Activated CD4-positive, alpha-beta T cell treated with anti-CD3 and anti-CD28 coated beads, Interleukin-2, amount 10 ng/mL, durations not matched to agents 7 days and 5 days (primary cell): ENCODE data around the gene DYNC1H1. TPM values are rescaled to one million over a fixed set of nuclear protein-coding genes. Genes with fewer than 3 reads are reported as not detected.

Experiments
- CTCF ChIA-PET: fragments of 350-600 bp; sonication (Branson Sonifier 250); formaldehyde crosslinking; loops from one replicate; lab custom pipeline; 2021; ENCODE audit warnings: antibody characterized with exemption; lab: Charles Lee
- POLR2A ChIA-PET: fragments of 350-600 bp; sonication (Branson Sonifier 250); formaldehyde crosslinking; loops from one replicate; lab custom pipeline; 2021; ENCODE audit warnings: antibody characterized with exemption; lab: Charles Lee
- DNase-seq: peaks from one replicate; pipeline ENCODE4 v3.0.0-alpha.2; 2020
- H3K27ac Mint-ChIP-seq: one replicate; pipeline ENCODE4 v1.8.0; 2021; ENCODE audit warnings: mild to moderate bottlenecking, moderate library complexity, mixed read lengths
- H3K27me3 Mint-ChIP-seq: one replicate; pipeline ENCODE4 v1.8.0; 2021; ENCODE audit warnings: mixed read lengths
- H3K36me3 Mint-ChIP-seq: one replicate; pipeline ENCODE4 v1.8.0; 2021; ENCODE audit warnings: low read depth, mixed read lengths
- H3K4me1 Mint-ChIP-seq: one replicate; pipeline ENCODE4 v1.8.0; 2021; ENCODE audit warnings: mixed read lengths
- H3K4me3 Mint-ChIP-seq: one replicate; pipeline ENCODE4 v1.8.0; 2021; ENCODE audit warnings: mild to moderate bottlenecking, moderate library complexity, mixed read lengths
- H3K9me3 Mint-ChIP-seq: one replicate; pipeline ENCODE4 v1.8.0; 2021; ENCODE audit warnings: mixed read lengths
- total RNA-seq, 2 experiments: library from RNA; stranded (reverse); gene quantifications; one replicate each; pipeline ENCODE4 v1.2.3, GENCODE V29; 2021

The DYNC1H1 gene
- total RNA-seq, 2 experiments from 2014 or later: 262 to 264 TPM

DNA sequence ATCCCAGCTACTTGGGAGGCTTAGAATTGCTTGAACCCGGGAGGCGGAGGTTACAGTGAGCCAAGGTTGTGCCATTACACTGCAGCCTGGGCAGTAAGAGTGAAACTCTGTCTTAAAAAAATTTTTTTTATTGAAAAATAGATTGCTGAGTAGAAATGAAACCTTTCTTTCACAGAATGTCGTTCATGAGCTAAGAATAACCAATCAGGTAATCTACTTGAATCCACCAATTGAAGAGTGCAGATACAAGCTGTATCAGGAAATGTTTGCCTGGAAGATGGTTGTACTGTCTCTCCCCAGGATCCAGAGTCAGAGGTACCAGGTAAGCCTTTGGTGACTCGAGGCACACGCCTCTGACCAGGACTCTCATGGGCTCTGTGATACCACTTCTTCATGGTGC, 27.0 kb downstream of the DYNC1H1 start:
- Mint-ChIP-seq H3K4me1 (peaks cover 3% of the 10 kb centered on the region), H3K4me3 (no peak overlapping the region), H3K9me3 (no peaks in the 10 kb centered on the region), H3K27me3 (no peaks in the 10 kb centered on the region), H3K27ac (no peak overlapping the region), H3K36me3 (peaks cover 60% of the 10 kb centered on the region)
- ChIA-PET POLR2A (no interaction called here), CTCF (interaction anchor here (0.6 to 1.1 kb wide), 2 partner anchors 61 to 182 kb away, joined by 3 to 6 read pairs; no protein-coding TSS in a partner anchor)
- no peak for DNase-seq

- Mint-ChIP-seq H3K27ac (peak overlapping the region; percentile 27), H3K4me3 (no peak overlapping the region), H3K36me3 (peaks cover 63% of the 10 kb centered on the region), H3K4me1 (peaks cover 3% of the 10 kb centered on the region), H3K27me3 (no peaks in the 10 kb centered on the region), H3K9me3 (no peaks in the 10 kb centered on the region)
- POLR2A ChIA-PET: interaction anchor here (0.6 kb wide), 1 partner anchor 1652 kb away, joined by 3 read pairs; no protein-coding TSS in a partner anchor
- no peak for DNase-seq
- CTCF ChIA-PET: interaction anchor here (0.6 to 1.2 kb wide), 3 partner anchors 132 to 329 kb away, joined by 3 to 4 read pairs (median 3); no protein-coding TSS in a partner anchor
These were observed 28.3 kb downstream of the DYNC1H1 start for GRCh38 chr14:101992708-101993107.

GRCh38 chr14:101997429-101998336, 33.3 kb downstream of the DYNC1H1 start:
- POLR2A ChIA-PET: no interaction called here
- CTCF ChIA-PET: no interaction called here
- Mint-ChIP-seq H3K4me3 (no peak overlapping the region), H3K36me3 (peaks cover 62% of the 10 kb centered on the region), H3K9me3 (no peaks in the 10 kb centered on the region), H3K4me1 (no peaks in the 10 kb centered on the region), H3K27ac (no peak overlapping the region), H3K27me3 (no peaks in the 10 kb centered on the region)
- no peak for DNase-seq

DNA sequence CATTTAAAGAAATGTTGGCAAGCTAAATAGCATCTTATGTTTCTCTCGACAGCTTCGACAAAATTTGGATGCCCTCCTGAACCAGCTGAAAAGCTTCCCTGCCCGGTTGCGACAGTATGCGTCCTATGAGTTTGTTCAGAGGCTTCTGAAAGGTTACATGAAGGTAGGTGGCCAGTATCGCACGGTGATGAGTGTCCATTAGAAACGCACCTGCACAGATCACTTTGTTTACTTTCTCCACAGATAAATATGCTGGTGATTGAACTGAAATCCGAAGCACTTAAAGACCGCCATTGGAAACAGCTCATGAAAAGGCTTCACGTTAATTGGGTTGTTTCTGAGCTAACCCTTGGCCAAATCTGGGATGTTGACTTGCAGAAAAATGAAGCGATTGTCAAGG, 36.5 kb downstream of the DYNC1H1 start:
- Mint-ChIP-seq H3K4me1 (no peaks in the 10 kb centered on the region), H3K9me3 (no peaks in the 10 kb centered on the region), H3K4me3 (no peak overlapping the region), H3K27ac (no peak overlapping the region), H3K36me3 (peaks cover 55% of the 10 kb centered on the region), H3K27me3 (no peaks in the 10 kb centered on the region)
- no peak for DNase-seq
- ChIA-PET POLR2A (no interaction called here), CTCF (interaction anchor here (0.5 to 1.2 kb wide), 3 partner anchors 11 to 177 kb away, joined by 3 to 6 read pairs (median 3); no protein-coding TSS in a partner anchor)

DNA sequence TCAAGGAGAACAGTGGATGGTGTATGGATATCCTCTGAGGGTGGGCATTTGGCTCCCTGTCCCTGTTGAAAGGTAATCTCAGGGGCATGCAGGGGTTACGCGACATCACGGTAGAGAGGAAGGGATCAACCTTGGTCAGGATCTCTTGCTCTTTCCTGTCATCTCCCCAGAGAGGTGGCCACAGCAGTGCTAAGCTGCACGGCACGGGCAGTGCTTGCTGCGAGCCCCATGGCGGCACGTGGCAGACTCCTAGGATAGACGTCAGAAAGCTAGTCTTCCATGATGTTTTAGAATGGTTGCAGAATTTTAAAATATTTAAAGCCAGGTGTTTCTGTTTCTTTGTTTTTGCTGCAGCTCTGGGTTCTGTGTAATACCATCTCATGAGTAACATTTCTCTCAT, 41.0 kb downstream of the DYNC1H1 start:
- H3K36me3 Mint-ChIP-seq: peaks cover 72% of the 10 kb centered on the region
- POLR2A ChIA-PET: no interaction called here
- no peaks in the 10 kb centered on the region for H3K27me3 Mint-ChIP-seq
- DNase-seq: no peak
- no peak overlapping the region for H3K27ac Mint-ChIP-seq
- H3K9me3 Mint-ChIP-seq: no peaks in the 10 kb centered on the region
- CTCF ChIA-PET: no interaction called here
- no peaks in the 10 kb centered on the region for H3K4me1 Mint-ChIP-seq
- no peak overlapping the region for H3K4me3 Mint-ChIP-seq

DNA sequence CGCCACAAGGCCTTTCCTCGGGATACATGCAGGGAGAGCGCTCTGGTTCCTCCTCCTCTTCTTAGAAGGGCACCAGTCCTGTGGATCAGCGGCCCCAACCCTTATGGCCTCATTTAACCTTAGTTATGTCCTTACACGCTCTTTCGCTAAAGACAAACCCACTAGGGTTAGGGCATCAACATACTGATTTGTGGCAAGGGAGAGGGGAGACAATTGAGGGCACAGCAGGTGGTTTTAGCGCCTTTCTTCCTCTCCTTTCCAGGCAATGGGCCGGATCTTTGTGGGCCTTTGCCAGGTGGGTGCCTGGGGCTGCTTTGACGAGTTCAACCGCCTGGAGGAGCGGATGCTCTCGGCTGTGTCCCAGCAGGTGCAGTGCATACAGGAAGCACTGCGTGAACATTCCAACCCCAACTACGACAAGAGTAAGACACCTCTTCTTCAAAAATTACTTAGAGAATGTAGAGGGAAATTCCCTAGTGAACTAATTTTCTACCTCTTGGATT, 43.6 kb downstream of the DYNC1H1 start:
- no peak overlapping the region for H3K4me3 Mint-ChIP-seq
- CTCF ChIA-PET: no interaction called here
- POLR2A ChIA-PET: no interaction called here

GRCh38 chr14:102008891-102009290, 44.5 kb downstream of the DYNC1H1 start:
- ChIA-PET CTCF (no interaction called here), POLR2A (no interaction called here)
- peaks cover 83% of the 10 kb centered on the region for H3K36me3 Mint-ChIP-seq
- no peak overlapping the region for H3K4me3 Mint-ChIP-seq
- no peaks in the 10 kb centered on the region for H3K27me3 Mint-ChIP-seq
- H3K9me3 Mint-ChIP-seq: no peaks in the 10 kb centered on the region
- H3K27ac Mint-ChIP-seq: no peak overlapping the region
- DNase-seq: no peak
- H3K4me1 Mint-ChIP-seq: no peaks in the 10 kb centered on the region

More for the DNA sequence above, 43.6 kb downstream of the DYNC1H1 start:
- Mint-ChIP-seq H3K4me1 (no peaks in the 10 kb centered on the region), H3K36me3 (peaks cover 77% of the 10 kb centered on the region), H3K27me3 (no peaks in the 10 kb centered on the region), H3K9me3 (no peaks in the 10 kb centered on the region), H3K27ac (no peak overlapping the region)
- no peak for DNase-seq

- DNase-seq: no peak
- no peaks in the 10 kb centered on the region for H3K4me1 Mint-ChIP-seq
- H3K4me3 Mint-ChIP-seq: no peak overlapping the region
- no peaks in the 10 kb centered on the region for H3K27me3 Mint-ChIP-seq
- peaks cover 88% of the 10 kb centered on the region for H3K36me3 Mint-ChIP-seq
- ChIA-PET POLR2A (no interaction called here), CTCF (interaction anchor here (0.6 kb wide), 3 partner anchors 19 to 66 kb away, joined by 3 read pairs; no protein-coding TSS in a partner anchor)
- H3K27ac Mint-ChIP-seq: no peak overlapping the region
- no peaks in the 10 kb centered on the region for H3K9me3 Mint-ChIP-seq
These were observed 47.3 kb downstream of the DYNC1H1 start for GRCh38 chr14:102011631-102012030.

- CTCF ChIA-PET: interaction anchor here (0.7 kb wide), 2 partner anchors 9 to 11 kb away, joined by 3 read pairs; no protein-coding TSS in a partner anchor
These were observed 48.0 kb downstream of the DYNC1H1 start for GRCh38 chr14:102012336-102012735.

GRCh38 chr14:102013669-102014200, 49.4 kb downstream of the DYNC1H1 start:
- H3K27me3 Mint-ChIP-seq: no peaks in the 10 kb centered on the region
- no peak overlapping the region for H3K4me3 Mint-ChIP-seq
- CTCF ChIA-PET: interaction anchor here (1.5 kb wide), 1 partner anchor 16 kb away, joined by 3 read pairs; no protein-coding TSS in a partner anchor
- no peak overlapping the region for H3K27ac Mint-ChIP-seq
- POLR2A ChIA-PET: no interaction called here
- DNase-seq: no peak
- H3K36me3 Mint-ChIP-seq: peaks cover 85% of the 10 kb centered on the region
- H3K9me3 Mint-ChIP-seq: no peaks in the 10 kb centered on the region
- H3K4me1 Mint-ChIP-seq: peaks cover 6% of the 10 kb centered on the region

More at GRCh38 chr14:102012336-102012735, 48.0 kb downstream of the DYNC1H1 start:
- Mint-ChIP-seq H3K27ac (no peak overlapping the region), H3K4me1 (no peaks in the 10 kb centered on the region), H3K36me3 (peaks cover 86% of the 10 kb centered on the region), H3K4me3 (no peak overlapping the region), H3K27me3 (no peaks in the 10 kb centered on the region), H3K9me3 (no peaks in the 10 kb centered on the region)
- DNase-seq: no peak
- POLR2A ChIA-PET: interaction anchor here (0.7 kb wide), 1 partner anchor 21 kb away, joined by 3 read pairs; no protein-coding TSS in a partner anchor

GRCh38 chr14:102015045-102015685, 50.8 kb downstream of the DYNC1H1 start:
- CTCF ChIA-PET: interaction anchor here (0.5 to 1.3 kb wide), 3 partner anchors 13 to 1650 kb away, joined by 3 to 4 read pairs (median 3); no protein-coding TSS in a partner anchor
- no peak for DNase-seq
- Mint-ChIP-seq H3K9me3 (no peaks in the 10 kb centered on the region), H3K4me3 (no peak overlapping the region), H3K36me3 (peaks cover 82% of the 10 kb centered on the region), H3K27ac (no peak overlapping the region), H3K27me3 (no peaks in the 10 kb centered on the region), H3K4me1 (peaks cover 18% of the 10 kb centered on the region)
- POLR2A ChIA-PET: no interaction called here

DNA sequence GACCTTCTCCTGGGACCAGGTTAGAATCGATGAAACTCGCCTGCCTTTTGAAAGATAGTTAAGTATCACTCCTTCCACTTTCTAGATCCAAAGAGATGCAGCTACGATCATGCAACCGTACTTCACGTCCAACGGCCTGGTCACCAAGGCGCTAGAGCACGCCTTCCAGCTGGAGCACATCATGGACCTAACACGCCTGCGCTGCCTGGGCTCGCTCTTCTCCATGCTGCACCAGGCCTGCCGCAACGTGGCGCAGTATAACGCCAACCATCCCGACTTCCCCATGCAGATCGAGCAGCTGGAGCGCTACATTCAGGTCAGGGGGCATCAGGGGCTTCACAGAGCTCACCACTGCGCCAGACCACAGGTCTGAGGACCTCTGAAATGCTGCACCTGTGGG, 51.4 kb downstream of the DYNC1H1 start:
- Mint-ChIP-seq H3K27me3 (no peaks in the 10 kb centered on the region), H3K4me1 (peaks cover 24% of the 10 kb centered on the region), H3K27ac (no peak overlapping the region), H3K9me3 (no peaks in the 10 kb centered on the region), H3K36me3 (peaks cover 83% of the 10 kb centered on the region), H3K4me3 (no peak overlapping the region)
- no peak for DNase-seq
- POLR2A ChIA-PET: no interaction called here
- CTCF ChIA-PET: interaction anchor here (0.5 to 1.3 kb wide), 4 partner anchors 12 to 1649 kb away, joined by 3 to 4 read pairs (median 4); no protein-coding TSS in a partner anchor
